HEK293 (cell line): ENCODE measurements around the gene GNAI1.

Experiments
- CTCF ChIA-PET: fragments of 350-600 bp; formaldehyde crosslinking; extraction: SDS; loops from one replicate; lab custom pipeline; 2021; ENCODE audit warnings: antibody characterized with exemption; lab: Yijun Ruan, JAX
- POLR2A ChIA-PET: fragments of 300-600 bp; formaldehyde crosslinking; extraction: SDS; loops from one replicate; lab custom pipeline; 2020; ENCODE audit warnings: antibody characterized with exemption, inconsistent platforms; lab: Yijun Ruan, JAX
- H3K27ac ChIP-seq: fragments of 200-500 bp; sonication (Bioruptor generic); 2 replicates; pipeline ENCODE4 v1.5.1; 2014; ENCODE audit warnings: low read depth, low read length, control low read depth, inconsistent platforms; ENCODE audit errors: extremely low read depth
- H3K36me3 ChIP-seq, 2 experiments: fragments of 200-500 bp in 1 of 2; sonication (Bioruptor generic) in 1 of 2; 1 replicate in 1 of 2; 2 replicates in 1 of 2; pipeline ENCODE4 v1.5.1; 2014 to 2017; ENCODE audit warnings: inconsistent platforms in 2 of 2, low read length in 2 of 2; ENCODE audit not compliant: control insufficient read depth in 2 of 2, insufficient read depth in 1 of 2
- H3K4me1 ChIP-seq: fragments of 200-500 bp; sonication (Bioruptor generic); 2 replicates; pipeline ENCODE4 v1.5.1; 2014; ENCODE audit warnings: mild to moderate bottlenecking, low read length, inconsistent platforms; ENCODE audit not compliant: control insufficient read depth, insufficient read depth
- H3K4me3 ChIP-seq: 2 replicates; pipeline ENCODE4 v1.5.1; 2011; ENCODE audit warnings: low read depth, mild to moderate bottlenecking, control low read depth, low read length, moderate library complexity
- H3K9me3 ChIP-seq: fragments of 200-500 bp; sonication (Bioruptor generic); 2 replicates; pipeline ENCODE4 v1.5.1; 2014; ENCODE audit warnings: low read depth, low read length, inconsistent platforms; ENCODE audit not compliant: control insufficient read depth, insufficient read depth
- GLIS1 ChIP-seq: fragments of 450-650 bp; formaldehyde crosslinking; IDR thresholded peaks from 2 replicates; pipeline ENCODE4 v1.5.1; 2016; ENCODE audit warnings: missing biosample characterization, missing genetic modification characterization
- MEIS1 ChIP-seq: sonication (generic); formaldehyde crosslinking; IDR thresholded peaks from 2 replicates; pipeline ENCODE4 v1.8.1; 2022; ENCODE audit warnings: missing genetic modification reagents, mild to moderate bottlenecking, borderline replicate concordance
- OSR2 ChIP-seq: fragments of 450-650 bp; formaldehyde crosslinking; IDR thresholded peaks from 2 replicates; pipeline ENCODE4 v1.5.1; 2016; ENCODE audit warnings: missing biosample characterization, missing genetic modification characterization
- PATZ1 ChIP-seq: fragments of 450-650 bp; formaldehyde crosslinking; IDR thresholded peaks from 2 replicates; pipeline ENCODE4 v1.5.1; 2016; ENCODE audit warnings: missing biosample characterization, missing genetic modification characterization
- PRDM4 ChIP-seq: fragments of 450-650 bp; formaldehyde crosslinking; IDR thresholded peaks from 2 replicates; pipeline ENCODE4 v1.5.1; 2017; ENCODE audit warnings: missing biosample characterization, missing genetic modification characterization
- SP2 ChIP-seq: fragments of 450-650 bp; formaldehyde crosslinking; IDR thresholded peaks from 2 replicates; pipeline ENCODE4 v1.5.1; 2016; ENCODE audit warnings: missing biosample characterization, missing genetic modification characterization
- TCF7L2 ChIP-seq: IDR thresholded peaks from 2 replicates; pipeline ENCODE4 v1.6.1; 2011; ENCODE audit warnings: low read depth, mild to moderate bottlenecking, inconsistent platforms, low read length, moderate library complexity, borderline replicate concordance
- YY1 ChIP-seq: fragments of 450-650 bp; formaldehyde crosslinking; IDR thresholded peaks from 2 replicates; pipeline ENCODE4 v1.5.1; 2018; ENCODE audit warnings: missing biosample characterization, missing genetic modification characterization
- ZBTB26 ChIP-seq: fragments of 450-650 bp; formaldehyde crosslinking; optimal IDR thresholded peaks from 2 replicates; pipeline ENCODE3; 2016; ENCODE audit warnings: missing biosample characterization, mild to moderate bottlenecking, missing genetic modification characterization
- ZBTB48 ChIP-seq: fragments of 450-650 bp; formaldehyde crosslinking; IDR thresholded peaks from 2 replicates; pipeline ENCODE4 v1.5.1; 2016; ENCODE audit warnings: missing biosample characterization, missing genetic modification characterization
- ZEB2 ChIP-seq: fragments of 450-650 bp; formaldehyde crosslinking; IDR thresholded peaks from 2 replicates; pipeline ENCODE4 v1.5.1; 2016; ENCODE audit warnings: missing biosample characterization, missing genetic modification characterization
- ZNF132 ChIP-seq: fragments of 450-650 bp; formaldehyde crosslinking; IDR thresholded peaks from 2 replicates; pipeline ENCODE4 v1.5.1; 2017; ENCODE audit warnings: missing biosample characterization, missing genetic modification characterization, borderline replicate concordance
- ZNF146 ChIP-seq: fragments of 450-650 bp; formaldehyde crosslinking; IDR thresholded peaks from 2 replicates; pipeline ENCODE4 v1.5.1; 2016; ENCODE audit warnings: missing biosample characterization, missing genetic modification characterization
- ZNF184 ChIP-seq: fragments of 450-650 bp; IDR thresholded peaks from 2 replicates; pipeline ENCODE4 v1.5.1; 2018; ENCODE audit warnings: missing biosample characterization, mild to moderate bottlenecking, missing genetic modification characterization
- ZNF223 ChIP-seq: fragments of 450-650 bp; formaldehyde crosslinking; IDR thresholded peaks from 2 replicates; pipeline ENCODE4 v1.5.1; 2016; ENCODE audit warnings: missing biosample characterization, missing genetic modification characterization
- ZNF26 ChIP-seq: fragments of 450-650 bp; formaldehyde crosslinking; IDR thresholded peaks from 2 replicates; pipeline ENCODE4 v1.5.1; 2016; ENCODE audit warnings: missing biosample characterization, missing genetic modification characterization
- ZNF324 ChIP-seq: fragments of 450-650 bp; formaldehyde crosslinking; IDR thresholded peaks from 2 replicates; pipeline ENCODE4 v1.5.1; 2016; ENCODE audit warnings: missing biosample characterization, missing genetic modification characterization
- ZNF335 ChIP-seq: fragments of 450-650 bp; formaldehyde crosslinking; conservative IDR thresholded peaks from 2 replicates; pipeline ENCODE4 v1.5.1; 2016; ENCODE audit warnings: missing biosample characterization, missing genetic modification characterization
- ZNF513 ChIP-seq: fragments of 450-650 bp; IDR thresholded peaks from 2 replicates; pipeline ENCODE4 v1.5.1; 2018; ENCODE audit warnings: missing biosample characterization, missing genetic modification characterization
- ZNF837 ChIP-seq: fragments of 450-650 bp; formaldehyde crosslinking; IDR thresholded peaks from 2 replicates; pipeline ENCODE4 v1.5.1; 2016; ENCODE audit warnings: missing biosample characterization, missing genetic modification characterization
- ZSCAN30 ChIP-seq: fragments of 450-650 bp; IDR thresholded peaks from 2 replicates; pipeline ENCODE4 v1.5.1; 2018; ENCODE audit warnings: missing biosample characterization, mild to moderate bottlenecking, missing genetic modification characterization, moderate library complexity

The GNAI1 gene

GRCh38 chr7:80226629-80227028, 92.0 kb downstream of the GNAI1 start (continued):
- no peak for TF ChIP-seq ZNF26 (tag by site-specific recombination)
- no peak for TF ChIP-seq ZNF513 (tag by site-specific recombination)
- no peak for TF ChIP-seq ZNF132 (tag by site-specific recombination)
- no peak for TF ChIP-seq ZEB2 (tag by site-specific recombination)
- no peak for TF ChIP-seq OSR2 (tag by site-specific recombination)
- TF ChIP-seq YY1 (tag by site-specific recombination): no peak

GRCh38 chr7:80230327-80230726, 95.7 kb downstream of the GNAI1 start:
- H3K4me1 ChIP-seq: no peaks in the 10 kb centered on the region
- CTCF ChIA-PET: no interaction called here
- TF ChIP-seq ZSCAN30 (tag by site-specific recombination) (no peak), ZNF324 (tag by site-specific recombination) (no peak), ZBTB48 (tag by site-specific recombination) (no peak), GLIS1 (tag by site-specific recombination) (no peak), PATZ1 (tag by site-specific recombination) (no peak), ZBTB26 (tag by site-specific recombination) (no peak), SP2 (tag by site-specific recombination) (no peak), ZNF146 (tag by site-specific recombination) (no peak), PRDM4 (no peak), MEIS1 (CRISPR knock-in tag) (no peak), ZNF223 (tag by site-specific recombination) (no peak), TCF7L2 (no peak), ZNF184 (tag by site-specific recombination) (no peak), ZNF837 (tag by site-specific recombination) (no peak), ZNF335 (tag by site-specific recombination) (no peak)

More at GRCh38 chr7:80230327-80230726, 95.7 kb downstream of the GNAI1 start:
- no peaks in the 10 kb centered on the region for H3K36me3 ChIP-seq
- no peak overlapping the region for H3K4me3 ChIP-seq
- no peak overlapping the region for H3K27ac ChIP-seq
- no peaks in the 10 kb centered on the region for H3K9me3 ChIP-seq
- POLR2A ChIA-PET: no interaction called here
